GM12878 (cell line): ENCODE data around the gene ALOX12B. TPM values are rescaled to one million over a fixed set of nuclear protein-coding genes. Genes with fewer than 3 reads are reported as not detected.

Experiments used
- CEBPB ChIP-seq, 2 experiments: fragments of 150-350 bp in 1 of 2; IDR thresholded peaks; 2 replicates each; pipeline ENCODE4 v1.6.1; 2012 to 2014; ENCODE audit warnings: low read depth in 2 of 2, low read length in 2 of 2, borderline replicate concordance in 1 of 2, inconsistent platforms in 1 of 2
- CREM ChIP-seq: IDR thresholded peaks from 2 replicates; pipeline ENCODE4 v1.6.1; 2014; ENCODE audit warnings: antibody characterized with exemption, low read depth
- EGR1 ChIP-seq, 2 experiments: IDR thresholded peaks; 1 replicate in 1 of 2; 2 replicates in 1 of 2; pipeline ENCODE4 v1.6.1; 2011 to 2012; ENCODE audit warnings: low read depth in 2 of 2, low read length in 2 of 2, borderline replicate concordance in 1 of 2, mild to moderate bottlenecking in 1 of 2, moderate library complexity in 1 of 2
- ESRRA ChIP-seq: IDR thresholded peaks from 2 replicates; pipeline ENCODE4 v1.6.1; 2012; ENCODE audit warnings: mild to moderate bottlenecking, low read length, improper control_type of control experiment
- FOXK2 ChIP-seq: fragments of 450-650 bp; IDR thresholded peaks from 2 replicates; pipeline ENCODE4 v1.6.1; 2017; ENCODE audit warnings: mild to moderate bottlenecking, moderate library complexity
- GATAD2B ChIP-seq: fragments of 450-650 bp; conservative IDR thresholded peaks from 2 replicates; pipeline ENCODE4 v1.6.1; 2017; ENCODE audit warnings: low read depth, mild to moderate bottlenecking, moderate library complexity
- JUNB ChIP-seq: IDR thresholded peaks from 2 replicates; pipeline ENCODE4 v1.6.1; 2016; ENCODE audit warnings: antibody characterized with exemption, mild to moderate bottlenecking
- MLLT1 ChIP-seq: fragments of 450-650 bp; IDR thresholded peaks from 2 replicates; pipeline ENCODE4 v1.6.1; 2016; ENCODE audit warnings: mild to moderate bottlenecking
- MTA3 ChIP-seq: IDR thresholded peaks from 2 replicates; pipeline ENCODE4 v1.6.1; 2012; ENCODE audit warnings: low read length, inconsistent platforms, borderline replicate concordance
- NFYB ChIP-seq: IDR thresholded peaks from 2 replicates; pipeline ENCODE4 v1.6.1; 2011; ENCODE audit warnings: low read depth, mild to moderate bottlenecking, low read length, improper control_type of control experiment, moderate library complexity; ENCODE audit not compliant: insufficient read depth
- NR2C2 ChIP-seq: IDR thresholded peaks from 2 replicates; pipeline ENCODE4 v1.6.1; 2011; ENCODE audit warnings: borderline replicate concordance, low read depth; ENCODE audit not compliant: control insufficient read depth, insufficient read length
- PBX3 ChIP-seq: IDR thresholded peaks from 2 replicates; pipeline ENCODE4 v1.6.1; 2011; ENCODE audit warnings: mild to moderate bottlenecking, low read depth, low read length, moderate library complexity; ENCODE audit not compliant: insufficient replicate concordance
- PML ChIP-seq: IDR thresholded peaks from 2 replicates; pipeline ENCODE4 v1.6.1; 2012; ENCODE audit warnings: low read length, inconsistent platforms
- RBBP5 ChIP-seq: fragments of 200-600 bp; sonication (generic); conservative IDR thresholded peaks from 2 replicates; pipeline ENCODE4 v1.6.1; 2016
- RFX5 ChIP-seq: IDR thresholded peaks from 2 replicates; pipeline ENCODE4 v1.6.1; 2011; ENCODE audit warnings: low read depth, low read length, improper control_type of control experiment
- SP1 ChIP-seq: IDR thresholded peaks from one replicate; pipeline ENCODE4 v1.6.1; 2011; ENCODE audit warnings: low read depth, low read length
- SRF ChIP-seq, 2 experiments: IDR thresholded peaks; 2 replicates each; pipeline ENCODE4 v1.6.1; 2011; ENCODE audit warnings: low read depth in 2 of 2, low read length in 2 of 2, mild to moderate bottlenecking in 1 of 2, moderate library complexity in 1 of 2
- TAF1 ChIP-seq: IDR thresholded peaks from 2 replicates; pipeline ENCODE4 v1.6.1; 2011; ENCODE audit warnings: mild to moderate bottlenecking, low read depth, low read length, borderline replicate concordance
- TBL1XR1 ChIP-seq: IDR thresholded peaks from 2 replicates; pipeline ENCODE4 v1.6.1; 2012; ENCODE audit warnings: low read depth, low read length, improper control_type of control experiment
- TCF7 ChIP-seq: IDR thresholded peaks from 2 replicates; pipeline ENCODE4 v1.6.1; 2014; ENCODE audit warnings: antibody characterized with exemption, borderline replicate concordance
- USF1 ChIP-seq: IDR thresholded peaks from 2 replicates; pipeline ENCODE4 v1.6.1; 2011; ENCODE audit warnings: borderline replicate concordance, low read depth, mild to moderate bottlenecking, moderate library complexity, mixed read lengths, low read length; ENCODE audit not compliant: insufficient read depth; ENCODE audit errors: extremely low read length
- WRNIP1 ChIP-seq: IDR thresholded peaks from 2 replicates; pipeline ENCODE4 v1.6.1; 2011; ENCODE audit warnings: low read depth, low read length, improper control_type of control experiment, borderline replicate concordance
- YBX1 ChIP-seq: fragments of 450-650 bp; IDR thresholded peaks from 2 replicates; pipeline ENCODE4 v1.6.1; 2016; ENCODE audit warnings: antibody characterized with exemption
- ZBTB33 ChIP-seq: fragments of 450-650 bp; IDR thresholded peaks from 2 replicates; pipeline ENCODE4 v1.6.1; 2017; ENCODE audit warnings: mild to moderate bottlenecking
- ZNF622 ChIP-seq: fragments of 450-650 bp; IDR thresholded peaks from 2 replicates; pipeline ENCODE4 v1.6.1; 2017; ENCODE audit warnings: mild to moderate bottlenecking, inconsistent platforms
- ZZZ3 ChIP-seq: IDR thresholded peaks from 2 replicates; pipeline ENCODE4 v1.6.1; 2011; ENCODE audit warnings: low read depth; ENCODE audit not compliant: control insufficient read depth, insufficient read length
- polyA plus RNA-seq, 11 experiments: library from polyadenylated mRNA; depleted of rRNA in 4 of 11; unstranded in 6 of 11; stranded (reverse) in 5 of 11; fragments of >200 nt; fragmentation: Nextera tagmentation in 4 of 11; fragmentation: Illumina TruSeq in 1 of 11; extraction: Ambion mirVana in 4 of 11; extraction: Trizol in 1 of 11; gene quantifications; 1 replicate in 1 of 11; 2 replicates in 10 of 11; pipeline versions ENCODE4 v1.2.1 to v1.2.3, GENCODE V29; 2011 to 2016; ENCODE audit warnings: inconsistent platforms in 2 of 11, missing spikeins in 2 of 11, low read depth in 1 of 11
- total RNA-seq, 4 experiments: library from RNA; depleted of rRNA in 3 of 4; stranded (reverse); fragments of >200 nt in 3 of 4; fragmentation: Illumina TruSeq in 1 of 4; extraction: Trizol in 1 of 4; gene quantifications; 2 replicates each; pipeline versions ENCODE4 v1.2.1 to v1.2.3, GENCODE V29; 2013 to 2021

Gene ALOX12B
- total and polyA plus RNA-seq, 10 of the 15 experiments (the other 5 are each of a cell fraction or from before 2014, with no cell fraction given): 0.17 to 0.54 TPM; not detected in 8

- TF ChIP-seq ZZZ3 (no peak), USF1 (no peak), ZNF622 (no peak), RBBP5 (no peak), CREM (peak; percentile 52; the same call in 1 of the 2 replicates), NFYB (no peak), EGR1 (IDR thresholded peaks at IDR 0.05; ENCODE audit: borderline replicate concordance in 1 of 2, low read depth in 2 of 2, low read length in 2 of 2) (no peak), MTA3 (peak; percentile 51; the same call in 1 of the 2 replicates), PBX3 (no peak), TCF7 (no peak), MLLT1 (no peak), CEBPB (IDR thresholded peaks at IDR 0.05; ENCODE audit: borderline replicate concordance in 1 of 2, low read depth in 2 of 2, low read length in 2 of 2) (no peak), NR2C2 (no peak), WRNIP1 (no peak), SRF (IDR thresholded peaks at IDR 0.05; ENCODE audit: low read depth in 2 of 2, low read length in 2 of 2) (no peak), ESRRA (no peak), ZBTB33 (no peak), YBX1 (no peak), SP1 (no peak), JUNB (no peak), TBL1XR1 (peak; percentile 38; the same call in 1 of the 2 replicates), GATAD2B (peak; percentile 16; the same call in 1 of the 2 replicates), PML (no peak; the same call in 1 of the 2 replicates), FOXK2 (peak; percentile 67), TAF1 (no peak), RFX5 (no peak)
These were observed 32.3 kb upstream of the ALOX12B start (continued) for GRCh38 chr17:8119581-8120519.
